Natural killer cell (primary cell): ENCODE measurements around the gene DES. TPM values are rescaled to one million over a fixed set of nuclear protein-coding genes. Genes with fewer than 3 reads are reported as not detected.

Experiments
- ATAC-seq, 3 donors: fragments of 150-1000 bp in 2 of 3; fragments of 200-7000 bp in 1 of 3; cut with Tn5 transposase; 1 replicate in 1 of 3; 2 replicates in 2 of 3; pipeline ENCODE4 v1.10.0; 2021; ENCODE audit warnings: mild to moderate bottlenecking in 2 of 3, moderate library complexity in 2 of 3
- DNase-seq, 2 donors: peaks; one replicate each; pipeline versions ENCODE4 v3.0.0 to v3.0.0-alpha.2; 2013 to 2021; ENCODE audit warnings: mixed read lengths in 1 of 2
- H3K27ac ChIP-seq: one replicate; pipeline ENCODE4 v1.5.1; 2013; ENCODE audit warnings: mild to moderate bottlenecking, low read length
- H3K27me3 ChIP-seq: one replicate; pipeline ENCODE4 v1.6.1; 2013; ENCODE audit warnings: low read length; ENCODE audit not compliant: control insufficient read depth, insufficient read depth
- H3K36me3 ChIP-seq: one replicate; pipeline ENCODE4 v1.6.1; 2013; ENCODE audit warnings: low read length; ENCODE audit not compliant: control insufficient read depth, insufficient read depth
- H3K4me1 ChIP-seq: one replicate; pipeline ENCODE4 v1.6.1; 2013; ENCODE audit warnings: low read length; ENCODE audit not compliant: control insufficient read depth, insufficient read depth
- H3K4me3 ChIP-seq: one replicate; pipeline ENCODE4 v1.5.1; 2013; ENCODE audit warnings: low read length
- H3K9me3 ChIP-seq: one replicate; pipeline ENCODE4 v1.6.1; 2013; ENCODE audit warnings: low read length; ENCODE audit not compliant: control insufficient read depth, insufficient read depth
- H3K27ac Mint-ChIP-seq, 2 donors: one replicate each; pipeline ENCODE4 v1.8.0; 2022; ENCODE audit warnings: mild to moderate bottlenecking in 2 of 2, mixed read lengths in 2 of 2, moderate library complexity in 1 of 2
- H3K27me3 Mint-ChIP-seq, 2 donors: one replicate each; pipeline ENCODE4 v1.8.0; 2022; ENCODE audit warnings: low read depth in 2 of 2, mixed read lengths in 2 of 2
- H3K36me3 Mint-ChIP-seq: one replicate; pipeline ENCODE4 v1.8.0; 2022; ENCODE audit warnings: mixed read lengths
- H3K4me1 Mint-ChIP-seq, 2 donors: one replicate each; pipeline ENCODE4 v1.8.0; 2022; ENCODE audit warnings: mixed read lengths in 2 of 2
- H3K4me3 Mint-ChIP-seq: one replicate; pipeline ENCODE4 v1.8.0; 2022; ENCODE audit warnings: mild to moderate bottlenecking, moderate library complexity, mixed read lengths
- H3K9me3 Mint-ChIP-seq, 2 donors: one replicate each; pipeline ENCODE4 v1.8.0; 2022; ENCODE audit warnings: mixed read lengths in 2 of 2
- CTCF ChIP-seq: fragments of 200-600 bp; IDR thresholded peaks from one replicate; pipeline ENCODE4 v1.8.0; 2022; ENCODE audit warnings: antibody characterized with exemption
- WGBS: methylation state at CpG from one replicate; pipeline ENCODE4 v1.1.7; 2013; ENCODE audit warnings: missing lambda C conversion rate; ENCODE audit not compliant: insufficient coverage; 5-methylcytosine and 5-hydroxymethylcytosine counted together
- intact Hi-C: fragments of 100-400 bp; cut with micrococcal nuclease; formaldehyde crosslinking; loops from one replicate; pipeline ENCODE4 v1.14.2; 2022
- total RNA-seq, 4 donors: library from RNA; stranded (reverse); fragments of 120-200 nt in 1 of 4; gene quantifications; one replicate each; pipeline versions ENCODE4 v1.2.3 to v1.2.4, GENCODE V29; 2013 to 2022

DES gene
- total RNA-seq, 3 donors from 2014 or later (not counting 1 experiment from before 2014, with no cell fraction given): not detected

GRCh38 chr2:219457784-219458369, 39.7 kb downstream of the DES start:
- Histone ChIP-seq H3K4me3 (no peak overlapping the region), H3K9me3 (no peaks in the 10 kb centered on the region), H3K27me3 (no peaks in the 10 kb centered on the region), H3K27ac (no peak overlapping the region), H3K36me3 (no peaks in the 10 kb centered on the region), H3K4me1 (no peaks in the 10 kb centered on the region)
- no peaks in the 10 kb centered on the region for H3K9me3 Mint-ChIP-seq
- no peaks in the 10 kb centered on the region for H3K4me1 Mint-ChIP-seq
- H3K27me3 Mint-ChIP-seq: peaks cover 0 to 9% of the 10 kb centered on the region in 2 donors
- DNase-seq (peak in 1 of 2 donors; percentile 31), ATAC-seq (peak in 1 of 3 donors; percentile 34)
- no peak overlapping the region for H3K4me3 Mint-ChIP-seq
- TF ChIP-seq CTCF: no peak
- intact Hi-C loops: loop anchor here (2.0 kb wide), 1 partner anchor 55 kb away; no protein-coding TSS in a partner anchor
- H3K27ac Mint-ChIP-seq: no peak overlapping the region
- 74% methylated on average over 5 of the region's 5 CpGs for WGBS
- no peaks in the 10 kb centered on the region for H3K36me3 Mint-ChIP-seq

GRCh38 chr2:219458996-219459395, 40.8 kb downstream of the DES start:
- Histone ChIP-seq H3K4me1 (no peaks in the 10 kb centered on the region), H3K27ac (no peak overlapping the region), H3K9me3 (no peaks in the 10 kb centered on the region), H3K36me3 (no peaks in the 10 kb centered on the region), H3K27me3 (no peaks in the 10 kb centered on the region), H3K4me3 (no peak overlapping the region)
- no peak for TF ChIP-seq CTCF
- Mint-ChIP-seq H3K4me1 (no peaks in the 10 kb centered on the region), H3K4me3 (no peak overlapping the region), H3K9me3 (no peaks in the 10 kb centered on the region), H3K36me3 (no peaks in the 10 kb centered on the region), H3K27me3 (peaks cover 0 to 3% of the 10 kb centered on the region in 2 donors), H3K27ac (no peak overlapping the region)
- intact Hi-C loops: loop anchor here (1.0 to 2.0 kb wide), 2 partner anchors 56 to 71 kb away; no protein-coding TSS in a partner anchor
- DNase-seq (no peak), ATAC-seq (no peak)
- 90% methylated on average over 8 of the region's 8 CpGs for WGBS

- DNase-seq (peak; percentile 33 to 62), ATAC-seq (peak; percentile 45 to 75 (median 52))
- Mint-ChIP-seq H3K27ac (no peak overlapping the region), H3K27me3 (peaks cover 0 to 3% of the 10 kb centered on the region in 2 donors), H3K36me3 (no peaks in the 10 kb centered on the region), H3K4me3 (no peak overlapping the region), H3K9me3 (no peaks in the 10 kb centered on the region), H3K4me1 (no peaks in the 10 kb centered on the region)
- Histone ChIP-seq H3K9me3 (no peaks in the 10 kb centered on the region), H3K4me1 (no peaks in the 10 kb centered on the region), H3K27ac (no peak overlapping the region), H3K4me3 (no peak overlapping the region), H3K36me3 (no peaks in the 10 kb centered on the region), H3K27me3 (no peaks in the 10 kb centered on the region)
- intact Hi-C loops: loop anchor here (1.0 to 2.0 kb wide), 2 partner anchors 57 to 71 kb away; no protein-coding TSS in a partner anchor
- WGBS: 66% methylated on average over 11 of the region's 14 CpGs
- TF ChIP-seq CTCF: peak; percentile 79
These were observed 41.5 kb downstream of the DES start for GRCh38 chr2:219459460-219460311.
